ENCODE data around the gene TMEM60.

DNA sequence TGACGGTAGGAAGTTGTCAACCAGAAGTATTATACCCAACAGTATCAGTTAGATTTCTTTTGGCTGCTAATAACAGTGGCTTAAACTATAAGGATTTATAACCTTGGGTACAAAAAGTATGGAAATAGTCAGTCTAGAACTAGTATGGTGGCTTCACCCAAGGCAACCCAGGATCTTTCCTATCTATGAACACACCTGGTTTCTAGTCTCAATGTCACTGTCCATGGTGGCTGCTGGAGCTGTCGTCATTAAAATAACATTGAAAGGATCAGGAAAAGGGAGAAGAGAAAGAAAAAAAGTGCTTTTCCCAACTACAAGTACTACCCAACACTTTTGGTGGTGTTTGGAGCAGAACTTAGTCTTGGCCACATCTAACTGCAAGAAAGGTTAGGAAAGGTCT, 28.1 kb upstream of the TMEM60 start:
- TF ChIP-seq, protein P1, sequence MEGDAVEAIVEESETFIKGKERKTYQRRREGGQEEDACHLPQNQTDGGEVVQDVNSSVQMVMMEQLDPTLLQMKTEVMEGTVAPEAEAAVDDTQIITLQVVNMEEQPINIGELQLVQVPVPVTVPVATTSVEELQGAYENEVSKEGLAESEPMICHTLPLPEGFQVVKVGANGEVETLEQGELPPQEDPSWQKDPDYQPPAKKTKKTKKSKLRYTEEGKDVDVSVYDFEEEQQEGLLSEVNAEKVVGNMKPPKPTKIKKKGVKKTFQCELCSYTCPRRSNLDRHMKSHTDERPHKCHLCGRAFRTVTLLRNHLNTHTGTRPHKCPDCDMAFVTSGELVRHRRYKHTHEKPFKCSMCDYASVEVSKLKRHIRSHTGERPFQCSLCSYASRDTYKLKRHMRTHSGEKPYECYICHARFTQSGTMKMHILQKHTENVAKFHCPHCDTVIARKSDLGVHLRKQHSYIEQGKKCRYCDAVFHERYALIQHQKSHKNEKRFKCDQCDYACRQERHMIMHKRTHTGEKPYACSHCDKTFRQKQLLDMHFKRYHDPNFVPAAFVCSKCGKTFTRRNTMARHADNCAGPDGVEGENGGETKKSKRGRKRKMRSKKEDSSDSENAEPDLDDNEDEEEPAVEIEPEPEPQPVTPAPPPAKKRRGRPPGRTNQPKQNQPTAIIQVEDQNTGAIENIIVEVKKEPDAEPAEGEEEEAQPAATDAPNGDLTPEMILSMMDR (IDR thresholded peaks at IDR 0.05) = no peak
- TF ChIP-seq POLR2A (IDR thresholded peaks at IDR 0.05) = no peak
